A549 (cell line): ENCODE data around the gene BBLN. TPM values are rescaled to one million over a fixed set of nuclear protein-coding genes. Genes with fewer than 3 reads are reported as not detected.

Experiments used
- ATAC-seq, 2 experiments: fragments of 200-7000 bp in 1 of 2; fragments of >200 bp in 1 of 2; cut with Nextera tagmentation in 1 of 2; cut with Tn5 transposase in 1 of 2; 3 replicates each; pipeline versions ENCODE4 v1.8.0 to v1.9.1; 2018 to 2020; ENCODE audit warnings: mild to moderate bottlenecking in 1 of 2, moderate library complexity in 1 of 2
- CTCF ChIA-PET: fragments of 300-600 bp; sonication (Branson Sonifier 250); formaldehyde crosslinking; extraction: SDS; loops from one replicate; lab custom pipeline; 2021; ENCODE audit warnings: antibody characterized with exemption, inconsistent platforms; lab: Yijun Ruan, JAX
- POLR2A ChIA-PET: fragments of 350-600 bp; formaldehyde crosslinking; extraction: SDS; loops from one replicate; lab custom pipeline; 2021; ENCODE audit warnings: antibody characterized with exemption, inconsistent platforms; lab: Yijun Ruan, JAX
- DNase-seq, 2 experiments: peaks; one replicate each; pipeline versions ENCODE4 v3.0.0 to v3.0.0-alpha.2; 2011 to 2016; ENCODE audit warnings: low read depth in 1 of 2, low spot score in 1 of 2
- FAIRE-seq: peaks from 2 replicates; lab custom pipeline; 2011; peaks lifted over from hg19 to GRCh38; lab: Jason Lieb, UNC
- H3K27ac ChIP-seq, 2 experiments: fragments of >200 bp; sonication (Bioruptor Twin); formaldehyde crosslinking; 3 replicates each; pipeline ENCODE4 v1.5.1; 2016 to 2017
- H3K4me1 ChIP-seq: fragments of >200 bp; sonication (Bioruptor Twin); formaldehyde crosslinking; 3 replicates; pipeline ENCODE4 v1.6.1; 2016
- H3K4me2 ChIP-seq: fragments of >200 bp; sonication (Bioruptor Twin); formaldehyde crosslinking; 3 replicates; pipeline ENCODE4 v1.6.1; 2016
- H3K4me3 ChIP-seq: fragments of >200 bp; sonication (Bioruptor Twin); formaldehyde crosslinking; 3 replicates; pipeline ENCODE4 v1.5.1; 2016
- H3K9me3 ChIP-seq: fragments of >200 bp; sonication (Bioruptor Twin); formaldehyde crosslinking; 3 replicates; pipeline ENCODE4 v1.6.1; 2016
- ATOH8 ChIP-seq: fragments of 250-450 bp; sonication (Bioruptor Pico); IDR thresholded peaks from 2 replicates; pipeline ENCODE4 v1.5.0; 2020; ENCODE audit warnings: low read depth, mild to moderate bottlenecking, moderate library complexity
- BCL3 ChIP-seq: fragments of >200 bp; sonication (Bioruptor Twin); formaldehyde crosslinking; IDR thresholded peaks from 3 replicates; pipeline ENCODE4 v1.6.1; 2016
- CEBPB ChIP-seq, 2 experiments: fragments of >200 bp in 1 of 2; sonication (Bioruptor Twin) in 1 of 2; formaldehyde crosslinking in 1 of 2; IDR thresholded peaks; 2 replicates each; pipeline ENCODE4 v1.6.1; 2012 to 2016
- EHMT2 ChIP-seq: fragments of 200-600 bp; sonication (generic); IDR thresholded peaks from 2 replicates; pipeline ENCODE4 v1.6.1; 2016; ENCODE audit warnings: antibody characterized with exemption, low read depth, mild to moderate bottlenecking, moderate library complexity
- ELK1 ChIP-seq: fragments of 150-350 bp; IDR thresholded peaks from 2 replicates; pipeline ENCODE4 v1.6.1; 2014; ENCODE audit warnings: low read depth, mild to moderate bottlenecking, low read length
- EP300 ChIP-seq, 2 experiments: fragments of >200 bp; sonication (Bioruptor Twin); formaldehyde crosslinking; IDR thresholded peaks; 2 replicates in 1 of 2; 3 replicates in 1 of 2; pipeline ENCODE4 v1.6.1; 2016 to 2017
- GATA3 ChIP-seq: IDR thresholded peaks from 2 replicates; pipeline ENCODE4 v1.6.1; 2012; ENCODE audit warnings: borderline replicate concordance
- HDAC2 ChIP-seq: fragments of 200-600 bp; sonication (generic); IDR thresholded peaks from 2 replicates; pipeline ENCODE4 v1.6.1; 2016
- HEYL ChIP-seq: fragments of 250-450 bp; sonication (Bioruptor Pico); IDR thresholded peaks from 2 replicates; pipeline ENCODE4 v1.8.0; 2021; ENCODE audit warnings: mild to moderate bottlenecking, moderate library complexity
- HOXA7 ChIP-seq: fragments of 250-450 bp; sonication (Bioruptor Pico); IDR thresholded peaks from 2 replicates; pipeline ENCODE4 v1.5.0; 2020; ENCODE audit warnings: mild to moderate bottlenecking, moderate library complexity
- KDM5A ChIP-seq: fragments of 200-600 bp; sonication (generic); IDR thresholded peaks from 2 replicates; pipeline ENCODE4 v1.6.1; 2016; ENCODE audit warnings: antibody characterized with exemption, mild to moderate bottlenecking
- MYC ChIP-seq: IDR thresholded peaks from 2 replicates; pipeline ENCODE4 v1.6.1; 2012; ENCODE audit warnings: mild to moderate bottlenecking, inconsistent platforms, low read length, improper control_type of control experiment, borderline replicate concordance
- NPAS2 ChIP-seq: fragments of 250-450 bp; sonication (Bioruptor Pico); IDR thresholded peaks from 2 replicates; pipeline ENCODE4 v1.8.0; 2022; ENCODE audit warnings: mild to moderate bottlenecking, moderate library complexity, borderline replicate concordance
- PHF8 ChIP-seq: fragments of 200-600 bp; sonication (generic); IDR thresholded peaks from 2 replicates; pipeline ENCODE4 v1.6.1; 2016; ENCODE audit warnings: low read depth, mild to moderate bottlenecking, antibody characterized with exemption, moderate library complexity, borderline replicate concordance
- POLR2A ChIP-seq: IDR thresholded peaks from 2 replicates; pipeline ENCODE4 v1.6.1; 2012; ENCODE audit warnings: mild to moderate bottlenecking, low read length
- POLR2AphosphoS2 ChIP-seq: conservative IDR thresholded peaks from 2 replicates; pipeline ENCODE4 v1.6.1; 2012; ENCODE audit warnings: low read length, improper control_type of control experiment, inconsistent platforms
- RAD21 ChIP-seq, 2 experiments: fragments of >200 bp in 1 of 2; sonication (Bioruptor Twin) in 1 of 2; formaldehyde crosslinking in 1 of 2; IDR thresholded peaks in 1 of 2; conservative IDR thresholded peaks in 1 of 2; 2 replicates in 1 of 2; 3 replicates in 1 of 2; pipeline ENCODE4 v1.6.1; 2012 to 2018; ENCODE audit warnings: inconsistent platforms in 1 of 2
- RNF2 ChIP-seq: fragments of 200-600 bp; sonication (generic); IDR thresholded peaks from 2 replicates; pipeline ENCODE4 v1.6.1; 2016; ENCODE audit warnings: low read depth, mild to moderate bottlenecking, antibody characterized with exemption, moderate library complexity, borderline replicate concordance
- SMC3 ChIP-seq: fragments of >200 bp; sonication (Bioruptor Twin); formaldehyde crosslinking; IDR thresholded peaks from 3 replicates; pipeline ENCODE4 v1.6.1; 2018; ENCODE audit warnings: inconsistent platforms
- TP53 ChIP-seq: fragments of 250-450 bp; sonication (Bioruptor Pico); IDR thresholded peaks from 2 replicates; pipeline ENCODE4 v1.5.0; 2021; ENCODE audit warnings: mild to moderate bottlenecking, moderate library complexity
- USF2 ChIP-seq: fragments of 450-650 bp; IDR thresholded peaks from 2 replicates; pipeline ENCODE4 v1.6.1; 2014; ENCODE audit warnings: antibody characterized with exemption
- ZSCAN20 ChIP-seq: fragments of 250-450 bp; sonication (Bioruptor Pico); IDR thresholded peaks from 2 replicates; pipeline ENCODE4 v1.8.0; 2022; ENCODE audit warnings: mild to moderate bottlenecking, moderate library complexity
- WGBS: methylation state at CpG from one replicate; pipeline ENCODE4 v1.1.6; 2017; ENCODE audit errors: missing lambda C conversion rate; 5-methylcytosine and 5-hydroxymethylcytosine counted together
- polyA plus RNA-seq, 4 experiments: library from polyadenylated mRNA; depleted of rRNA in 3 of 4; stranded (reverse); fragments of >200 nt; fragmentation: RNase III in 1 of 4; extraction: RNeasy Plus Mini Kit Qiagen cat#74134 plus additional on column Dnase treatment in 1 of 4; gene quantifications; 2 replicates in 3 of 4; 3 replicates in 1 of 4; pipeline ENCODE4 v1.2.3, GENCODE V29; 2011 to 2017
- TF ChIP-seq, protein P1 (sequence below): IDR thresholded peaks from 2 replicates; pipeline ENCODE4 v1.6.1; 2012
- TF ChIP-seq, protein P2 (sequence below): fragments of 250-450 bp; sonication (Bioruptor Pico); IDR thresholded peaks from 2 replicates; pipeline ENCODE4 v1.5.0; 2021; ENCODE audit warnings: mild to moderate bottlenecking, moderate library complexity, borderline replicate concordance

BBLN gene
- polyA plus RNA-seq, 2 of the 4 experiments (the other 2 are of a cell fraction): 23.8 to 28.1 TPM

GRCh38 chr9:128169492-128169891 lies 9.4 kb downstream of the BBLN start:
- POLR2A ChIA-PET: no interaction called here
- ATAC-seq (no peak), DNase-seq (no peak)
- no peaks in the 10 kb centered on the region for H3K9me3 ChIP-seq
- TF ChIP-seq, protein P1, sequence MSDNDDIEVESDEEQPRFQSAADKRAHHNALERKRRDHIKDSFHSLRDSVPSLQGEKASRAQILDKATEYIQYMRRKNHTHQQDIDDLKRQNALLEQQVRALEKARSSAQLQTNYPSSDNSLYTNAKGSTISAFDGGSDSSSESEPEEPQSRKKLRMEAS: no peak
- TF ChIP-seq EP300 (IDR thresholded peaks at IDR 0.05): no peak
- TF ChIP-seq GATA3: no peak
- no peak for TF ChIP-seq SMC3
- no peak for TF ChIP-seq POLR2AphosphoS2
- TF ChIP-seq CEBPB (IDR thresholded peaks at IDR 0.05): no peak
- TF ChIP-seq NPAS2: no peak
- TF ChIP-seq MYC: no peak
- no peak for TF ChIP-seq RAD21 (conservative IDR thresholded peaks at IDR 0.05 in 1 of 2, IDR thresholded peaks at IDR 0.05 in 1 of 2)
- TF ChIP-seq, all 56 proteins: peak for 0
- H3K4me2 ChIP-seq: no peak overlapping the region
- CTCF ChIA-PET: interaction anchor here (0.6 to 5.5 kb wide), 7 partner anchors 8 to 127 kb away, joined by 3 to 41 read pairs (median 3); partner anchors contain the start of genes CIZ1 and DNM1
- no peak for FAIRE-seq
- WGBS: 86% methylated on average over 8 of the region's 8 CpGs
- no peak overlapping the region for H3K4me3 ChIP-seq
- no peaks in the 10 kb centered on the region for H3K4me1 ChIP-seq
- no peak overlapping the region for H3K27ac ChIP-seq

DNA sequence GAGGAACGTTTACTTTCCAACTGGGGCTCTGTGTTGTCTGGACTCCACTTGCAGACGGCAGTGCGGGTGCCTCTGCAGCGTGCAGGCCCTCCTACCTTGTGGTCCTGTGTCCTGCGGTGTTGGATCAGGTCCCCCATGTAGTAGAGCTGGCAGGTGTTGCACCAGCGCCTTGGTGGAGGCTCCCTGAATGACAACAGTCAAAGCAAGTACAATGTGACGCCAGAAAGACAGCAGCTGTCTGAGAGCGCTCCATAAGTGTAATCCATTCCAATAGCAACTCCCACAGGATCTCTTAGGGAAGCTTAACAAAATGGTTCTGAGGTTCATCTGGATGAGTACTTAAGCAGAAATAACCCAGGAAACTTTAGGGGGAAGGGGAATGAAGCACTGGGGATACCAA lies 9.9 kb downstream of the BBLN start:
- POLR2A ChIA-PET: no interaction called here
- Histone ChIP-seq H3K4me2 (no peak overlapping the region), H3K4me3 (no peak overlapping the region), H3K9me3 (no peaks in the 10 kb centered on the region), H3K27ac (no peak overlapping the region), H3K4me1 (no peaks in the 10 kb centered on the region)
- ATAC-seq (no peak), DNase-seq (no peak), FAIRE-seq (no peak)
- CTCF ChIA-PET: interaction anchor here (0.7 to 5.5 kb wide), 8 partner anchors 9 to 52 kb away, joined by 3 to 41 read pairs (median 4); partner anchors contain the start of genes CIZ1 and DNM1
- TF ChIP-seq ATOH8 (CRISPR knock-in tag) (no peak), ELK1 (no peak), HDAC2 (no peak), EP300 (IDR thresholded peaks at IDR 0.05) (no peak), BCL3 (no peak), KDM5A (no peak), USF2 (no peak), PHF8 (no peak), EHMT2 (no peak), RNF2 (no peak), HEYL (no peak), HOXA7 (CRISPR knock-in tag) (no peak), TP53 (CRISPR knock-in tag) (no peak), CEBPB (IDR thresholded peaks at IDR 0.05) (no peak), GATA3 (no peak), ZSCAN20 (CRISPR knock-in tag) (no peak), POLR2A (no peak)
- TF ChIP-seq, protein P2, sequence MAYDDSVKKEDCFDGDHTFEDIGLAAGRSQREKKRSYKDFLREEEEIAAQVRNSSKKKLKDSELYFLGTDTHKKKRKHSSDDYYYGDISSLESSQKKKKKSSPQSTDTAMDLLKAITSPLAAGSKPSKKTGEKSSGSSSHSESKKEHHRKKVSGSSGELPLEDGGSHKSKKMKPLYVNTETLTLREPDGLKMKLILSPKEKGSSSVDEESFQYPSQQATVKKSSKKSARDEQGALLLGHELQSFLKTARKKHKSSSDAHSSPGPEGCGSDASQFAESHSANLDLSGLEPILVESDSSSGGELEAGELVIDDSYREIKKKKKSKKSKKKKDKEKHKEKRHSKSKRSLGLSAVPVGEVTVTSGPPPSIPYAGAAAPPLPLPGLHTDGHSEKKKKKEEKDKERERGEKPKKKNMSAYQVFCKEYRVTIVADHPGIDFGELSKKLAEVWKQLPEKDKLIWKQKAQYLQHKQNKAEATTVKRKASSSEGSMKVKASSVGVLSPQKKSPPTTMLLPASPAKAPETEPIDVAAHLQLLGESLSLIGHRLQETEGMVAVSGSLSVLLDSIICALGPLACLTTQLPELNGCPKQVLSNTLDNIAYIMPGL (CRISPR knock-in tag): no peak
- WGBS: 96% methylated on average over 8 of the region's 8 CpGs
